ENCODE data around the gene COMMD10.

Gene COMMD10

GRCh38 chr5:116229131-116229689, 144.4 kb downstream of the COMMD10 start:
- DNase-seq: no peak

GRCh38 chr5:116231288-116231687, 146.5 kb downstream of the COMMD10 start:
- no peak for DNase-seq

GRCh38 chr5:116234681-116235080, 149.9 kb downstream of the COMMD10 start:
- no peak for DNase-seq

- DNase-seq: no peak
Measured at GRCh38 chr5:116237917-116238500, 153.2 kb downstream of the COMMD10 start.

GRCh38 chr5:116242343-116242742, 157.5 kb downstream of the COMMD10 start:
- DNase-seq: no peak

- no peak for DNase-seq
Measured at GRCh38 chr5:116248432-116248831, 163.6 kb downstream of the COMMD10 start.

- DNase-seq: no peak
Measured at GRCh38 chr5:116249648-116250047, 164.8 kb downstream of the COMMD10 start.

- DNase-seq: no peak
Measured at GRCh38 chr5:116256717-116257116, 171.9 kb downstream of the COMMD10 start.

GRCh38 chr5:116265471-116265870, 180.6 kb downstream of the COMMD10 start:
- DNase-seq: no peak

- no peak for DNase-seq
Measured at GRCh38 chr5:116271446-116272025, 186.7 kb downstream of the COMMD10 start.

GRCh38 chr5:116272281-116272941, 187.6 kb downstream of the COMMD10 start:
- DNase-seq: no peak

GRCh38 chr5:116273448-116274242, 188.8 kb downstream of the COMMD10 start:
- no peak for DNase-seq

GRCh38 chr5:116274251-116274650, 189.4 kb downstream of the COMMD10 start:
- DNase-seq: no peak

- no peak for DNase-seq
Measured at GRCh38 chr5:116275282-116275681, 190.5 kb downstream of the COMMD10 start.

GRCh38 chr5:116276952-116277351, 192.1 kb downstream of the COMMD10 start:
- no peak for DNase-seq

- no peak for DNase-seq
Measured at GRCh38 chr5:116280149-116280803, 195.5 kb downstream of the COMMD10 start.

GRCh38 chr5:116281309-116281708, 196.5 kb downstream of the COMMD10 start:
- no peak for DNase-seq

GRCh38 chr5:116288524-116288923, 203.7 kb downstream of the COMMD10 start:
- DNase-seq: no peak

- no peak for DNase-seq
Measured at GRCh38 chr5:116289276-116289675, 204.5 kb downstream of the COMMD10 start.

GRCh38 chr5:116291271-116291670, 206.4 kb downstream of the COMMD10 start:
- no peak for DNase-seq

GRCh38 chr5:116292321-116292720, 207.5 kb downstream of the COMMD10 start:
- DNase-seq: no peak

- no peak for DNase-seq
Measured at GRCh38 chr5:116296335-116297072, 211.7 kb downstream of the COMMD10 start.

All from NCI-H345 (cell line).